Neural cell (in vitro differentiated cells): ENCODE data around the gene TACC2.

Source experiments
- CTCF ChIP-seq: fragments of 450-650 bp; IDR thresholded peaks from 2 replicates; pipeline ENCODE4 v1.5.1; 2014; ENCODE audit warnings: antibody characterized with exemption, mild to moderate bottlenecking, moderate library complexity; ENCODE audit not compliant: poor library complexity, severe bottlenecking
- EP300 ChIP-seq: fragments of 450-650 bp; conservative IDR thresholded peaks from 2 replicates; pipeline ENCODE4 v1.6.1; 2014; ENCODE audit warnings: antibody characterized with exemption, mild to moderate bottlenecking, moderate library complexity; ENCODE audit not compliant: poor library complexity, severe bottlenecking
- EZH2 ChIP-seq: fragments of 200-600, 300-800 bp; shearing (Covaris generic), sonication (generic); IDR thresholded peaks from 2 replicates; pipeline ENCODE4 v1.6.1; 2014; ENCODE audit warnings: antibody characterized with exemption, low read length, borderline replicate concordance, mild to moderate bottlenecking; ENCODE audit not compliant: insufficient read depth, poor library complexity, severe bottlenecking
- MXI1 ChIP-seq: fragments of 450-650 bp; conservative IDR thresholded peaks from 2 replicates; pipeline ENCODE4 v1.6.1; 2014; ENCODE audit warnings: antibody characterized with exemption, mild to moderate bottlenecking; ENCODE audit not compliant: poor library complexity, severe bottlenecking
- POLR2AphosphoS5 ChIP-seq: IDR thresholded peaks from 2 replicates; pipeline ENCODE4 v1.6.1; 2012
- RAD21 ChIP-seq: fragments of 450-650 bp; conservative IDR thresholded peaks from 2 replicates; pipeline ENCODE4 v1.6.1; 2014; ENCODE audit warnings: antibody characterized with exemption, mild to moderate bottlenecking, moderate library complexity
- REST ChIP-seq: IDR thresholded peaks from 2 replicates; pipeline ENCODE4 v1.6.1; 2012; ENCODE audit warnings: borderline replicate concordance
- SMC3 ChIP-seq: fragments of 450-650 bp; conservative IDR thresholded peaks from 2 replicates; pipeline ENCODE4 v1.6.1; 2014; ENCODE audit warnings: antibody characterized with exemption, mild to moderate bottlenecking, moderate library complexity; ENCODE audit not compliant: poor library complexity
- TAF1 ChIP-seq: IDR thresholded peaks from 2 replicates; pipeline ENCODE4 v1.6.1; 2012; ENCODE audit warnings: low read depth

GRCh38 chr10:122301811-122302115, 312.8 kb downstream of the TACC2 start:
- TF ChIP-seq POLR2AphosphoS5 (no peak), EZH2 (no peak), CTCF (no peak), TAF1 (no peak), EP300 (no peak), RAD21 (no peak), REST (no peak), MXI1 (no peak), SMC3 (no peak)
